Esophagus (tissue), 2 donors: ENCODE data around the gene NPRL2. TPM values are rescaled to one million over a fixed set of nuclear protein-coding genes. Genes with fewer than 3 reads are reported as not detected.
"Not testable (repeated sequence)": the region's sequence is repeated elsewhere in the genome, so short reads cannot be mapped to it uniquely, and the experiment has no call there.

Experiments used
- H3K27ac ChIP-seq, 2 donors: one replicate each; pipeline ENCODE4 v1.5.1; 2013; ENCODE audit warnings: low read depth in 2 of 2, mild to moderate bottlenecking in 2 of 2, inconsistent platforms in 1 of 2, low read length in 1 of 2, moderate library complexity in 1 of 2
- H3K27me3 ChIP-seq, 2 donors: one replicate each; pipeline ENCODE4 v1.6.1; 2013; ENCODE audit warnings: low read length in 2 of 2, control low read depth in 1 of 2, mild to moderate bottlenecking in 1 of 2; ENCODE audit not compliant: insufficient read depth in 2 of 2, control insufficient read depth in 1 of 2
- H3K36me3 ChIP-seq, 2 donors: one replicate each; pipeline ENCODE4 v1.6.1; 2013; ENCODE audit warnings: low read length in 1 of 2; ENCODE audit not compliant: control insufficient read depth in 2 of 2, insufficient read depth in 2 of 2
- H3K4me1 ChIP-seq, 2 donors: one replicate each; pipeline ENCODE4 v1.6.1; 2013; ENCODE audit warnings: low read length in 1 of 2; ENCODE audit not compliant: control insufficient read depth in 2 of 2, insufficient read depth in 2 of 2
- H3K4me3 ChIP-seq, 2 donors: one replicate each; pipeline ENCODE4 v1.5.1; 2013; ENCODE audit warnings: low read length in 2 of 2, mild to moderate bottlenecking in 2 of 2, low read depth in 1 of 2, moderate library complexity in 1 of 2
- H3K9me3 ChIP-seq, 2 donors: one replicate each; pipeline ENCODE4 v1.6.1; 2013; ENCODE audit warnings: mild to moderate bottlenecking in 2 of 2, low read depth in 1 of 2, low read length in 1 of 2, moderate library complexity in 1 of 2; ENCODE audit not compliant: control insufficient read depth in 2 of 2, insufficient read depth in 1 of 2
- WGBS, 2 donors: extraction: QIAGEN DNeasy Blood & Tissue Kit; methylation state at CpG; one replicate each; pipeline ENCODE4 v1.1.7; 2013; 5-methylcytosine and 5-hydroxymethylcytosine counted together
- polyA plus RNA-seq, 2 donors: library from polyadenylated mRNA; stranded (reverse); fragments of 200-250 nt; gene quantifications; one replicate each; pipeline ENCODE4 v1.2.3, GENCODE V29; 2013
- donor health status: healthy with polysubstance abuse.
- donor health status: Bipolar disorder and iron deficiency.

NPRL2 gene
- polyA plus RNA-seq, 2 donors = 14.9 to 16.4 TPM

GRCh38 chr3:50319181-50319893 is 31.2 kb downstream of the NPRL2 start:
- WGBS, 2 donors = 77 to 89% methylated on average over 16 of the region's 16 CpGs
- Histone ChIP-seq H3K4me1 (peaks cover 0 to 40% of the 10 kb centered on the region in 2 donors), H3K36me3 (peaks cover 0 to 10% of the 10 kb centered on the region in 2 donors)

DNA sequence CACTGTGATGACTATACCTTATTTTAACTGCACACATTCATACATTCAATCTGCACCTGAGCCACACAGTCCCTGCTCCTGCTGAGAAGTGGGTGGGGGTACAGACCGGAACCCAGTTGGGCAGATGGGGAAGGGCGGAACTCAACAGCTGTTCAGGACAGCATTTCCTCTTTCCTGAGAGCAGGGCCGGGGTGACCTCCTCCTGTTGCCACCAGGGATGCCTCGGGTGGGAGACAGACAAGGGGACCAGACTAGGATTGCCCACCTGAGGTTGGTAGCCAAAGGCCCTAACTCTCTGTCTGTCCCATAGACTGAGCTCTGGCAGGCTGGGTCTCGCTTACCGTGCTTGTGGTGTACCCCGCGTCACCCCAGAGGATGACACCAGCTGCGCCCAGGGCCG is 32.0 kb downstream of the NPRL2 start:
- 73 to 75% methylated on average over 10 of the region's 10 CpGs for WGBS, 2 donors
- no peak overlapping the region for H3K4me3 ChIP-seq
- H3K27ac ChIP-seq = peak overlapping the region; percentile 96 to 100
- H3K27me3 ChIP-seq = no peaks in the 10 kb centered on the region
- H3K36me3 ChIP-seq = peaks cover 0 to 10% of the 10 kb centered on the region in 2 donors
- no peaks in the 10 kb centered on the region for H3K9me3 ChIP-seq
- peaks cover 0 to 40% of the 10 kb centered on the region in 2 donors for H3K4me1 ChIP-seq

More at GRCh38 chr3:50319181-50319893, 31.2 kb downstream of the NPRL2 start:
- Histone ChIP-seq H3K27ac (peak overlapping the region; percentile 96 to 100), H3K4me3 (peak overlapping the region in 1 of 2 donors; percentile 67), H3K9me3 (no peaks in the 10 kb centered on the region), H3K27me3 (no peaks in the 10 kb centered on the region)

- 75 to 80% methylated on average over 11 of the region's 11 CpGs for WGBS, 2 donors
- Histone ChIP-seq H3K36me3 (peaks cover 0 to 10% of the 10 kb centered on the region in 2 donors), H3K4me1 (peaks cover 0 to 40% of the 10 kb centered on the region in 2 donors), H3K4me3 (no peak overlapping the region), H3K27me3 (no peaks in the 10 kb centered on the region), H3K9me3 (no peaks in the 10 kb centered on the region), H3K27ac (peak overlapping the region; percentile 96 to 100)
Measured at GRCh38 chr3:50318163-50318562, 32.4 kb downstream of the NPRL2 start.

- WGBS, 2 donors = 40 to 48% methylated on average over 6 of the region's 6 CpGs
- H3K27me3 ChIP-seq = no peaks in the 10 kb centered on the region
- H3K9me3 ChIP-seq = no peaks in the 10 kb centered on the region
- peaks cover 0 to 10% of the 10 kb centered on the region in 2 donors for H3K36me3 ChIP-seq
- peak overlapping the region; percentile 96 to 100 for H3K27ac ChIP-seq
- H3K4me1 ChIP-seq = peaks cover 0 to 40% of the 10 kb centered on the region in 2 donors
- H3K4me3 ChIP-seq = peak overlapping the region in 1 of 2 donors; percentile 20
Measured at GRCh38 chr3:50317300-50317699, 33.3 kb downstream of the NPRL2 start.

DNA sequence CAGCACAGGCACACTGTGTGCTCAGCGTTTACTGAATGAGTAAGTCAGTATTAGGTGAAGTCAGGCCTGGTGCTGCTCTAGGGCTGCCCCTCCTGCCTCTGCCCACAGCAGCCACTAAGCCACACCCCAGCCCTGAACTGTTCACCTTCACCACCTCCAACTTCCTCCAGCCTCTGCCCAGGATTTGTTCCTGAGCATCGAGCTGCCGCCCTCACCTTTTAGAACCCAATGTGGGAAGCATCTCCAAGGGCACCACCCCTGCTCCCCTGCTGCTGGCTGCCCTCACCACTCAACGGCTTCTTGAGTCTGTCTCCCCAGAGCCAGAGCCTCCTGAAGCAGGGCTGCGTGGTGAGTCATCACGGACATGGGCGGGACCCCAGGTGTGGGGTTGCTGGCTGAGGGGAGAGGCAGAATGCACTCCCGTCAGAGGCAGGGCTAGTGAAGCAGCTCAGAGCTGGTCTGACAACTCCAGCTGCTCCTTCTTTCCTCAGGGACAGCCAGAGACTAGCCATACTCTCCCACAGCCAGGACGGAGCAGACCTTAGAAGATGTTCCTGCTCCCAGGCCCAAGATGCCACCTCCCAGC is 33.8 kb downstream of the NPRL2 start:
- peak overlapping the region in 1 of 2 donors; percentile 20 for H3K4me3 ChIP-seq
- peaks cover 0 to 40% of the 10 kb centered on the region in 2 donors for H3K4me1 ChIP-seq
- no peaks in the 10 kb centered on the region for H3K27me3 ChIP-seq
- 32 to 43% methylated on average over 9 of the region's 9 CpGs for WGBS, 2 donors
- no peaks in the 10 kb centered on the region for H3K9me3 ChIP-seq
- H3K36me3 ChIP-seq = peaks cover 0 to 10% of the 10 kb centered on the region in 2 donors
- peak overlapping the region; percentile 96 to 100 for H3K27ac ChIP-seq

DNA sequence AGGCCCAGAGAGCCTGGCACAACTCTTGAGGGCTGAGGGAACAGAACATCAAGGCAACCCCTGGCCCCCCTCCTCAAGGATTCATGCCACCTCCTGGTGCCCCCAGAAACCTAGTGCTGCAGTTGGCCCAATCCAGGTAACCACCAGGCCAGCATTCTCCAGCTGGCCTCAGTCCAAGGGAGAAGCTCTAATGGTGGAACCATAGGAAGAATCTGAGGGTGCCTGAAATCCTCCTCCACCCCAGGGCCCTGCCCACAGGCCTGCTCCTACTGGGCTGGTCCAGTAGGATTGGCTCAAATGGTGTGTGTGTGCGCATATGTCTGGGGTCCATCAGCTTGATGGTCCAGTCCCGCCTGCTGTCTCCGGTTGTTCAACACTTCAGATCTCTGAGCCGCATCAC is 35.8 kb downstream of the NPRL2 start:
- peak overlapping the region in 1 of 2 donors; percentile 28 for H3K27ac ChIP-seq
- peaks cover 0 to 10% of the 10 kb centered on the region in 2 donors for H3K36me3 ChIP-seq
- no peak overlapping the region for H3K4me3 ChIP-seq
- H3K27me3 ChIP-seq = no peaks in the 10 kb centered on the region
- no peaks in the 10 kb centered on the region for H3K9me3 ChIP-seq
- peaks cover 0 to 33% of the 10 kb centered on the region in 2 donors for H3K4me1 ChIP-seq
- 96% methylated on average over 4 of the region's 4 CpGs for WGBS, 2 donors

DNA sequence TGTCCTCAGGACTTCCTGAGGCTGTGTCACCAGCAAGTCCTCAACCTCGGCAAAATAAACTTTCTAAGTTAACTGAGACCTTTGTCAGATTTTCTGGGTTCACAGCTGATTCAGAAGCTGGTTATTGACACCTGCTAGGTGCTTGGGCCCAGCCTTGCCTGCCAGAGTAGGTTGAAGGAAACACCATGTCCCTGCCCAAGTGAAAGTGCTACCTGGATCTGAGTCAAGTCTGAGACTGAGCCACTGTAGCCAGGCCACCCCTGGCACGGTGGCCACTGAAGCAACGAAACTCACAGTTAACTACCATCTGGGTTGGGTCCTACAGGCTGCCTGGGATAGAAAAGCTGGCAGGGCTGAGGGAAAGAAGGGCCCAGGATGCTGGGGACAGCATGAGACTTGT is 36.2 kb downstream of the NPRL2 start:
- WGBS, 2 donors = 68 to 75% methylated on average over 3 of the region's 3 CpGs
- no peak overlapping the region for H3K4me3 ChIP-seq
- no peaks in the 10 kb centered on the region for H3K27me3 ChIP-seq
- peak overlapping the region; percentile 28 to 38 for H3K27ac ChIP-seq
- H3K36me3 ChIP-seq = peaks cover 0 to 10% of the 10 kb centered on the region in 2 donors
- H3K9me3 ChIP-seq = no peaks in the 10 kb centered on the region
- peaks cover 0 to 29% of the 10 kb centered on the region in 2 donors for H3K4me1 ChIP-seq

GRCh38 chr3:50312041-50312440 is 38.5 kb downstream of the NPRL2 start:
- not testable (repeated sequence) for H3K9me3 ChIP-seq, H3K4me3 ChIP-seq, H3K27me3 ChIP-seq, H3K27ac ChIP-seq, H3K36me3 ChIP-seq
- WGBS, 2 donors = 73 to 78% methylated on average over 12 to 32 of the region's 32 CpGs
- peaks cover 0 to 10% of the 10 kb centered on the region in 2 donors for H3K4me1 ChIP-seq

GRCh38 chr3:50304601-50305000 is 46.0 kb downstream of the NPRL2 start:
- Histone ChIP-seq H3K4me1 (peaks cover 9 to 24% of the 10 kb centered on the region in 2 donors), H3K4me3 (no peak overlapping the region), H3K36me3 (no peaks in the 10 kb centered on the region), H3K27me3 (no peaks in the 10 kb centered on the region), H3K27ac (no peak overlapping the region), H3K9me3 (no peaks in the 10 kb centered on the region)
